ENCODE measurements around the gene PLEKHG1. TPM values are rescaled to one million over a fixed set of nuclear protein-coding genes. Genes with fewer than 3 reads are reported as not detected.

Gene PLEKHG1
- total RNA-seq (10 to 100 TPM in 2 of 4 donors, 1 to 10 TPM in 2; 8.2 to 13.2 (median 10.7) TPM), polyA plus RNA-seq (10 to 100 TPM in 1 of 3 donors, 1 to 10 TPM in 2; 4.2 to 10.9 (median 4.4) TPM)

- peak; percentile 85 for DNase-seq
- TF ChIP-seq POLR2AphosphoS5 (IDR thresholded peaks at IDR 0.05) (no peak), CTCF (IDR thresholded peaks at IDR 0.05) (no peak), EP300 (IDR thresholded peaks at IDR 0.05) (no peak), POLR2A (IDR thresholded peaks at IDR 0.05) (no peak)
- Histone ChIP-seq H3K4me1 (peaks cover 0 to 16% (median 3%) of the 10 kb centered on the region in 4 donors), H3K27me3 (no peaks in the 10 kb centered on the region), H3K27ac (peak within 1 kb of the TSS; percentile 74 to 81 (median 80)), H3K9me3 (no peaks in the 10 kb centered on the region), H3K36me3 (no peaks in the 10 kb centered on the region), H3K4me3 (peak within 1 kb of the TSS; percentile 60 to 85 (median 74))
- intact Hi-C loops (cut with DNase I) = loop anchor here (1.0 to 5.0 kb wide), 3 partner anchors 72 to 213 kb away; no protein-coding TSS in a partner anchor
- 3 to 7% methylated on average over 54 of the region's 54 CpGs for WGBS, 2 donors
Measured at GRCh38 chr6:150599199-150600009, at the start of gene PLEKHG1. Gene PLEKHG1, plus strand, starts transcription at chr6:150599885. Its CDS starts 133,797 bp downstream, at chr6:150733682.

- Histone ChIP-seq H3K27me3 (no peaks in the 10 kb centered on the region), H3K4me3 (no peak overlapping the region), H3K4me1 (no peaks in the 10 kb centered on the region), H3K9me3 (no peaks in the 10 kb centered on the region), H3K27ac (no peak overlapping the region), H3K36me3 (no peaks in the 10 kb centered on the region)
- DNase-seq = no peak
- no peak for TF ChIP-seq CTCF (IDR thresholded peaks at IDR 0.05)
- TF ChIP-seq POLR2A (IDR thresholded peaks at IDR 0.05) = no peak
- TF ChIP-seq EP300 (IDR thresholded peaks at IDR 0.05) = no peak
- no peak for TF ChIP-seq POLR2AphosphoS5 (IDR thresholded peaks at IDR 0.05)
- intact Hi-C loops (cut with DNase I) = no loop called here
- 94% methylated on average over 5 of the region's 5 CpGs for WGBS, 2 donors
Measured at GRCh38 chr6:150550244-150550643, 49.4 kb upstream of the PLEKHG1 start.

GRCh38 chr6:150557043-150557599 lies 42.6 kb upstream of the PLEKHG1 start:
- DNase-seq = no peak
- Histone ChIP-seq H3K27me3 (no peaks in the 10 kb centered on the region), H3K9me3 (no peaks in the 10 kb centered on the region), H3K4me3 (no peak overlapping the region), H3K4me1 (no peaks in the 10 kb centered on the region), H3K27ac (no peak overlapping the region), H3K36me3 (no peaks in the 10 kb centered on the region)
- intact Hi-C loops (cut with DNase I) = no loop called here
- TF ChIP-seq EP300 (IDR thresholded peaks at IDR 0.05) = no peak
- TF ChIP-seq POLR2A (IDR thresholded peaks at IDR 0.05) = no peak
- TF ChIP-seq POLR2AphosphoS5 (IDR thresholded peaks at IDR 0.05) = no peak
- no peak for TF ChIP-seq CTCF (IDR thresholded peaks at IDR 0.05)
- 64 to 69% methylated on average over 5 of the region's 5 CpGs for WGBS, 2 donors

- no peak overlapping the region for H3K4me3 ChIP-seq
- H3K36me3 ChIP-seq = no peaks in the 10 kb centered on the region
- WGBS, 2 donors = 85 to 86% methylated on average over 6 of the region's 6 CpGs
- H3K27ac ChIP-seq = no peak overlapping the region
- DNase-seq = no peak
- no peak for TF ChIP-seq CTCF (IDR thresholded peaks at IDR 0.05)
- no peak for TF ChIP-seq POLR2AphosphoS5 (IDR thresholded peaks at IDR 0.05)
- TF ChIP-seq POLR2A (IDR thresholded peaks at IDR 0.05) = no peak
- TF ChIP-seq EP300 (IDR thresholded peaks at IDR 0.05) = no peak
- no peaks in the 10 kb centered on the region for H3K27me3 ChIP-seq
- intact Hi-C loops (cut with DNase I) = no loop called here
- H3K4me1 ChIP-seq = no peaks in the 10 kb centered on the region
- H3K9me3 ChIP-seq = no peaks in the 10 kb centered on the region
Measured at GRCh38 chr6:150560004-150560883, 39.4 kb upstream of the PLEKHG1 start.

All from sigmoid colon (tissue), 7 donors.